Germinal center (tissue), 1 donor: Measurements from ENCODE around the gene P3H3.

Experiments
- DNase-seq: peaks from one replicate; pipeline ENCODE4 v3.0.0; 2012; ENCODE audit warnings: mixed read lengths, low spot score

The P3H3 gene

DNA sequence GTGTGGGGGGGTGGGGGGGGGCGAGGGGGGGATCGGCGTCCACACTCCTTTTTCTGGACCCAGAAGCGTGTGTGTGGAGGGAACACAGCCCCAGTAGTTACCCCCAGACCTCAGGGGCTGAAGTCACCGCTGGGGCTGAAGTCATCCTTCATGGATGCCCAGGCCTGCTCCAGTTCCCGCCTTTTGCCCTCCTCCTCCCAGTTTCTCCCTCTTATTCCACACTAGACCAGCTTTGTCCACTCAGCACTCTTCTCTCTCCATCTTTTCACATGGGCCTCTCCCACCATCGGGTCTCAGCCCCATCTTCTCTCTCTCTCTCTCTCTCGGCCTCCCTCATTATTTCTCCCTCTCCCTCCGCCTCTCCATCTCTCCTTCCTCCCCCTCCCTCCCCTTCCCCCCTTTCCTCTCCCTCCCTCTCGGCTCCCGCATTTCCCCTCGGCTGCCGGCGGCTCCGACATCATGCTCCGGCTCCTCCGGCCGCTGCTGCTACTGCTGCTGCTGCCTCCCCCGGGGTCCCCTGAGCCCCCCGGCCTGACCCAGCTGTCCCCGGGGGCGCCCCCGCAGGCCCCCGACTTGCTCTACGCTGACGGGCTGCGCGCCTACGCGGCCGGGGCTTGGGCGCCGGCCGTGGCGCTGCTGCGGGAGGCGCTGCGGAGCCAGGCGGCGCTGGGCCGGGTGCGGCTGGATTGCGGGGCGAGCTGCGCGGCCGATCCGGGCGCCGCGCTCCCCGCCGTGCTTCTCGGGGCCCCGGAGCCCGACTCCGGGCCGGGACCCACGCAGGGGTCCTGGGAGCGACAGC lies at the start of gene P3H3:
Gene P3H3 (plus strand): TSS at position 426 of the 799 bp plus-strand sequence. CDS start 34 bp downstream, at position 460.
- no peak for DNase-seq

DNA sequence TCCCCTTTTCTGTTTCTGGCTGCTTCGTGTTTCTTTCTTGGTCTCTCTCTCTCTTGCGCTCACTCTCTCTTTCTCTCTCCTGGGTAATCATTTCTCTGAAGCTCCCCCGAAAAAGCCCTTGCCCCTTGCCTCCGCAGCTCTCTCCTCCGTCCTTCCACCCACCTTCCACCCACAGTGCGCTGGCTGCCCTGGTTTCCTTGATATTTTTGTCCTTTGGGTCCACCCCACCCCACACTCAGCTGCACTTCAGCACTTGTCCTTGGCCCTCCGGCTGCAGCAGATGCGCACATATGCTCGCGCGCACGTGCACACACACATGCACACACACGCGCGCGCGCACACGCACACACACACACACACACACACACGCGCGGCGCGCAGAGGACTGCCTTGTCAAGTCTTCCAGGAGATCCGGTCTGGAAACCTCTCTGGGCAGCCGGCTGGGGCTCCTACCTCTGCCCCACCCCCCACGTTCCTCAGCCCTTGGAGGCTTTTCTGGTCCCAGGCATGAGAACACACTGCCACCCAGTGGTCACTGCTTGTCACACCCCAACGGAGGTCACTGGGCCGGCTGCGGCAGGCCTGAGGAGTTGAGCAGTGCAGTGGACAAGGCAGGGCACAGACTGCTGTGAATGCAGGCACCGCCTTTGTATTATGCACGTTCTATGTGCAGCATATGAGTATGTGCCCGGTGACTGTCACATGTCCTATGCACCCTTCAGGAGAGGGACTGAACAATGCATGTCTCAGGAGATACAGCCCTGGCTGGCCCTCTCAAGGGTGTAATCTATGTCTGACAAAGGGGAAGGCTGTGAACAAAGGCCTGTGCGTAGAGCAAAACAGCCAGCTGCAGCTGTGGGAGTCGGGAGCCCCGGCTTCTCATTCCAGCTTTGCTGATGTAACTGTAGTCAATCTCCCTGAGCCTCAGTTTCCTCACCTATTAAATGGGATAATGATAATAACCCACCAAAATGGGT lies 49.3 kb upstream of the P3H3 start:
- DNase-seq: peak; percentile 78

DNA sequence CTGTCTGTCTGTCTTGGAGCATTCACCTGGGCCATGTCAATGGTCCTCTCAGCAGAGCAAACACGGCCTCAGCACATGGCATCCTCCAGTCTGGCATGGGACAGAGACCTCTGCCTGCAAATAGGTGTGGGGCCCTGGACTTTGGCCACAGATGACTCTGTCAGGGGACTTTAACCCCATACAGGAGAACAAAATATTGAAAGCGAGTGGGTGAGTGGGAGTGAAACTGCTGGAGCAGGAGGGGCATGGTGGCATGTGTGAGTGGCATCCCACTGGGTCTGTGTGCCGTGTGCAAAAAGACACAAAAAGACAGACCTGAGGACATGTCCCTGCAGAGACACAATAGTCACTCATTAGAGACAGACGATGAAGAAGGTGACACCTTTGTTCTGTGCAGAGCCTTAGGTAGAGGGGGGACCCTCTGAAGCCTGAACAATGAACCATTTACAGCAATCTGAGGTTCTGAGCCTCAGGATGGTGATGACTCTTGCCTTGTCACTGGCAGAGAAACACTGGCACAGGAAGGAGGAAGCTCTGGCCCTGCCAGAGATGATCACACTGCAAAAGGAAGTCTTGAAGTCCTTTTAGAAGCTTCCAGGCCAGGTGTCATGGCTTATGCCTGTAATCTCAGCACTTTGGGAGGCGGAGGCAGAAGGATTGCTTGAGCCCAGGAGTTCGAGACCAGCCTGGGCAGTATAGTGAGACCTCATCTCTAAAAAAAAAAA lies 48.3 kb upstream of the P3H3 start:
- no peak for DNase-seq

- no peak for DNase-seq
These were observed 47.6 kb upstream of the P3H3 start for GRCh38 chr12:6780573-6780972.

DNA sequence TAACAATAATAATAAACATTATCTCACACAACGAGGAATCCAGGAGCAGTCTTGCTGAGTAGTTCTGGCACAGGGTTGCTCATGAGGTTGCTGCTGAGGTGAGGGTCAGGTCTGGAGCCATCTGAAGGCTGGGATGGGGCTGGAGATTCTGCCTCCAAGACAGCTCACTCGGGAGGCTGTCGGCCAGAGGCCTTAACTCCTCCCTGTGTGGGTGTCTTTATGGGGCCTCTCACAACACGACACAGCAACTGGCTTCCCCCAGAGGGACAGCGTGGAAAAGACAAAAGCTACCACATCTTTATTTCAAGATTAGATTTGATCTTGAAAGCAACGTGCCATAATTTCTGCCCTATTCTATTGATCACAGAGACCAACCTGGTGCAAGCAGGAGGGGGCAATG lies 46.1 kb upstream of the P3H3 start:
- DNase-seq: no peak

- no peak for DNase-seq
These were observed 45.2 kb upstream of the P3H3 start for GRCh38 chr12:6782850-6783566.

- DNase-seq: no peak
These were observed 44.4 kb upstream of the P3H3 start for GRCh38 chr12:6783828-6784227.

DNA sequence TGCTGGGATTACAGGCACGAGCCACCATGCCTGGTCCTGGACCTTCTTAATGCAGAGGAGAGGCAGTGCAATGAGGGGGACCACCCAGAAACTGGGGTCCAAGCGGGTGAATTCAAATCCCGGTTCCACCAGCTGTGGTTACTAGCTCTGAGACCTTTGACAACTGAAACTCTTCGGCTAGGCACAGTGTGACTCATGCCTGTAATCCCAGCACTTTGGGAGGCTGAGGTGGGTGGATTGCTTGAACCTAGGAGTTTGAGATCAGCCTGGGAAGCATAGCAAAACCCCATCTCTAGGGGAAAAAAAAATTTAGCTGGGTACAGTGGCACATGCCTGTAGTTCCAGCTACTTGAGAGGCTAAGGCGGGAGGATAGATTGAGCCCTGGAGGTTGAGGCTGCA lies 43.9 kb upstream of the P3H3 start:
- DNase-seq: no peak

GRCh38 chr12:6784761-6785160 lies 43.4 kb upstream of the P3H3 start:
- no peak for DNase-seq

GRCh38 chr12:6786416-6787094 lies 41.7 kb upstream of the P3H3 start:
- no peak for DNase-seq

DNA sequence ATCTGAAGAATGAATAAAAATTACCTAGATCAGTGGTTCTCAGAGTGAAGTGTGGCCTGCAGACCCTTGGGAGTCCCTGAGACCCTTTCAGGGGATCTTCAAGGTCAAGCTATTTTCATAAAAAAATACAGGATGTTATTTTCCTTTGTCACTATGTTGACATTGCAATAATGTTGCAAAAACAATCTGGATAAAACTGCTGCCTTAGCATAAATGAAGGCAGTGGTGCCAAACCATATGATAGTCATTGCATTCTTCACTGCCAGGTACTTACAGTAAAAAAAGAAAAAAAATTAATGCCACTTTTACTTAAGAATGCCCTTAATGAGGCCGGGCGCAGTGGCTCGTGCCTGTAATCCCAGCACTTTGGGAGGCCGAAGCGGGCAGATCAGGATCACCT lies 40.9 kb upstream of the P3H3 start:
- no peak for DNase-seq

- DNase-seq: no peak
These were observed 39.0 kb upstream of the P3H3 start, which contains the start of gene CD4 for GRCh38 chr12:6788972-6789924. Gene CD4, plus strand, starts transcription at chr12:6789528. Its CDS starts 10,611 bp downstream, at chr12:6800139.

DNA sequence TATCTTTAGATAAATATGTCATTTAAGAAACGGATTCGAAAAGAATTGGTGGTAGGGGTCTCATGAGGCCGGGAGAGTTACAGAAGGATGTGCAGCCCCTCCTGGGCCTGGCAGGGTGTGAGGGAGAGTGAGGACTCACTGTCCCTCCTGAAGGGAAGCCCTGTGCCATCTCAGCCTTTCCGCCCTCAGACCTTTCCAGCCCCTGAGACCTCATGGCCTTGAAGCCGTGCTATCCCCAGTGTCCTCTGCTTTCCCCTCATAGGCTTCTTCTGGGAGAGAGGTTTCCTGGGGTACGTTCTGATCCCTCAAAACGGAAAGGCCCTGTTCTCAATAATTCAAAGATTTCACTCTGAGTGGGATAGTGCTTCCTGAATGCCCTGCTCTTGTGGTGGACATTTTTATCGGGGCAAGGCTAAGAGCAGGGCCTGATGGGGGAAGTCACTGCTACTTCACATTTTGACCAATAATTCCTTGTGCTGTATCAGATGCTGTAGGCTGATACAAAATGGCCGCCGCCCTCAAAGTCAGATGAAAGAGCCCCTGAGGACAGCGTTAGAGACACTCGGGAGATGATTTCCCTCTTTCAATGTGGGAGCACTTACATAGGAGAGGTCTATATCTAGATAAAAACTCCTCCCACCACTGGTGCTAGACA lies 37.6 kb upstream of the P3H3 start:
- no peak for DNase-seq

DNA sequence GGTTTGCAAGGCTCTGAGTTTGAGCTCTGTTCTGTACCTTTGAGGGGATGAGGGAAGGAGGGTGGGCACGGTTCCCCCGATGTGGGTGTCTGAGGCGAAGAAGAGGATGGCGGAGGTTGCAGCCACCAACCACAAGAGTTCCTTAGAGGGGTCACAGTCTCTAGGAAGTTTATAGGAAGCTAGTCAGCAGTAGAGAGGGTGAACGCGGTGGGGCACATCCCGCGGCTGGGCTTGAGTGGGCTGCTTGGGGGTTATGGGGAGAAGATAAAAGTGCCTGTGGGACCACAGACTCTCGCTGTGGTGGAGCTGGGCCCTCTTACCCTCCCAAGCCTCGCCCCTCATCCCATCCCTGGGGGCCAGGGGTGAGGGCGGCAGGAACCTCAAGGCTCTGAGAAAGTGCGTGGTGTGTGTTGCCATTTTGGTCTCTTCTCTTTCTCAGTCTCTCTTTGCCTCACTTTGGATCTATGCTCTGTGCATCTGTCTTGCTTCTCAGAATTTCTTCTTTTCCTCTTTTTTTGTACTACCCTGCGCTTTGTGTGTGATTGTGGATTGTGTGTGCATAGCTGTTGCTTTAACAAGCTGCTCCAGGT lies 36.2 kb upstream of the P3H3 start:
- DNase-seq: no peak

- DNase-seq: no peak
These were observed 35.5 kb upstream of the P3H3 start for GRCh38 chr12:6792522-6793201.

GRCh38 chr12:6795088-6795487 lies 33.1 kb upstream of the P3H3 start:
- no peak for DNase-seq

DNA sequence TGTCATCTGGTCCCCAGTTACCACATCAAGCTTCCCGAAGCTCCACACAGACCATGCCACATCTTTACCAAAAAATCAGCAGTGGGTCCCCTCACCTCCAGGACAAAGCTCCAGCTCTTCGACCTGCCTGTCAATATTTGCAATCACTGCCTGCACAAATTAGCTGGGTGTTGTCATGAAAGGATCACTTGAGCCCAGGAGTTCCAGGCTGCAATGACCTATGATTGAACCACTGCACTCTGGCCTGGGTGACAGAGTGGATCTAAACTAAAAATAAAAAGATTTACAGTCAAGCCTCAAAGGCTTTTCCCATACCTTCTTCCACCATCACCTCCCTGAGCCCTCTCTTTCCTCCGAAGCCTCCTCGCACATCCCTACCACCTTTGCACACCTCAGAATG lies 31.6 kb upstream of the P3H3 start:
- no peak for DNase-seq

DNA sequence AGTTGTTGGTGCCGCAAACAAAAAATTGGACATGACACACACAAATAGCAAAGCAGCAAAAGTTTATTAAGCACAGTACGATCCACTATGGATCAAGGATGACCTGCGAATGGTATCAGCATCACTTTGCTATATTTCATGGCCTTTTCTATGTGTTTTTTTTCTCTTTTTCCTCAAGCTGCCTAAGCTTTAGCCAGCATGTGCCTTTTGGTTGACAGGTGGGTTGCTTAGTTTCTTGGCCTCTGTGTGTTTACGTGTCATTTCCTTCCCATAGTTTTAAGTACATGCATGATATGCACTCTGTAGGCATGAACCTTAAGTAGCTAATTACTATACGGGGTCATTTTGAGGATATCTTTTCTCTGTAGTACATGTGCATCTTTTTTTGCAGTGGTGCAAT lies 29.1 kb upstream of the P3H3 start:
- no peak for DNase-seq
